Gastroesophageal sphincter (tissue), 4 donors: ENCODE measurements around the gene ARID5B. TPM values are rescaled to one million over a fixed set of nuclear protein-coding genes. Genes with fewer than 3 reads are reported as not detected.

Experiments
- ATAC-seq: fragments of 150-250 bp; one replicate; pipeline ENCODE4 v1.9.1; 2016; ENCODE audit warnings: mild to moderate bottlenecking, moderate library complexity
- H3K27ac ChIP-seq, 4 donors: fragments of 200-600 bp; sonication (generic) in 3 of 4; 1 replicate in 3 of 4; 2 replicates in 1 of 4; pipeline ENCODE4 v1.5.1; 2016 to 2019
- H3K27me3 ChIP-seq: fragments of 200-600 bp; sonication (generic); one replicate; pipeline ENCODE4 v1.5.1; 2019
- H3K36me3 ChIP-seq, 2 donors: fragments of 200-600 bp; sonication (generic); one replicate each; pipeline ENCODE4 v1.5.1; 2019; ENCODE audit warnings: control low read depth in 1 of 2
- H3K4me1 ChIP-seq, 3 donors: fragments of 200-600 bp; sonication (generic); 1 replicate in 2 of 3; 2 replicates in 1 of 3; pipeline ENCODE4 v1.5.1; 2016 to 2019; ENCODE audit warnings: control low read depth in 2 of 3
- H3K4me3 ChIP-seq, 2 donors: fragments of 200-600 bp; sonication (generic); one replicate each; pipeline ENCODE4 v1.5.1; 2019; ENCODE audit warnings: mild to moderate bottlenecking in 1 of 2, moderate library complexity in 1 of 2
- H3K9me3 ChIP-seq, 3 donors: fragments of 200-600 bp; sonication (generic); one replicate each; pipeline ENCODE4 v1.5.1; 2017 to 2019; ENCODE audit warnings: control low read depth in 2 of 3
- CTCF ChIP-seq, 4 experiments: fragments of 200-600 bp in 2 of 4; fragments of 450-650 bp in 2 of 4; sonication (generic) in 1 of 4; IDR thresholded peaks; one replicate each; pipeline ENCODE4 v1.5.1; 2017 to 2019; ENCODE audit warnings: antibody characterized with exemption in 4 of 4, mild to moderate bottlenecking in 2 of 4, moderate library complexity in 2 of 4
- EP300 ChIP-seq: sonication (generic); formaldehyde crosslinking; IDR thresholded peaks from one replicate; pipeline ENCODE4 v1.6.1; 2017; ENCODE audit warnings: antibody characterized with exemption, mild to moderate bottlenecking
- POLR2A ChIP-seq, 2 donors: fragments of 450-650 bp; IDR thresholded peaks; one replicate each; pipeline ENCODE4 v1.6.1; 2017; ENCODE audit warnings: antibody characterized with exemption in 2 of 2, mild to moderate bottlenecking in 2 of 2, moderate library complexity in 1 of 2
- POLR2AphosphoS5 ChIP-seq: sonication (generic); formaldehyde crosslinking; IDR thresholded peaks from one replicate; pipeline ENCODE4 v1.6.1; 2017; ENCODE audit warnings: antibody characterized with exemption
- WGBS, 2 donors: methylation state at CpG; one replicate each; pipeline ENCODE4 v1.1.5; 2018; ENCODE audit warnings: low coverage in 1 of 2; 5-methylcytosine and 5-hydroxymethylcytosine counted together
- total RNA-seq, 4 donors: library from RNA; depleted of rRNA; stranded (reverse); fragments of >200 nt; gene quantifications; one replicate each; pipeline ENCODE4 v1.1.0, GENCODE V29; 2016

Gene ARID5B
- total RNA-seq, 4 donors from 2014 or later: 34.7 to 81.4 (median 62.5) TPM

- TF ChIP-seq CTCF (IDR thresholded peaks at IDR 0.05): no peak
- no peak for TF ChIP-seq POLR2A (IDR thresholded peaks at IDR 0.05)
- no peak for TF ChIP-seq POLR2AphosphoS5
- no peak for TF ChIP-seq EP300
- Histone ChIP-seq H3K36me3 (no peaks in the 10 kb centered on the region), H3K4me1 (peaks cover 9 to 50% (median 17%) of the 10 kb centered on the region in 3 donors), H3K9me3 (no peaks in the 10 kb centered on the region), H3K27me3 (no peaks in the 10 kb centered on the region), H3K4me3 (no peak overlapping the region), H3K27ac (peak overlapping the region; percentile 75 to 84 (median 80))
- ATAC-seq: no peak
- WGBS, 2 donors: 71 to 83% methylated on average over 7 of the region's 7 CpGs
Measured at GRCh38 chr10:61994405-61995219, 93.1 kb downstream of the ARID5B start.

- ATAC-seq: no peak
- H3K27me3 ChIP-seq: no peaks in the 10 kb centered on the region
- no peak overlapping the region for H3K4me3 ChIP-seq
- TF ChIP-seq POLR2A (IDR thresholded peaks at IDR 0.05) (no peak), CTCF (IDR thresholded peaks at IDR 0.05) (no peak), EP300 (no peak), POLR2AphosphoS5 (no peak)
- 58 to 68% methylated on average over 3 of the region's 3 CpGs for WGBS, 2 donors
- H3K9me3 ChIP-seq: no peaks in the 10 kb centered on the region
- peaks cover 0 to 4% of the 10 kb centered on the region in 2 donors for H3K36me3 ChIP-seq
- peak overlapping the region in 2 of 4 donors; percentile 75 to 76 for H3K27ac ChIP-seq
- peaks cover 9 to 50% (median 17%) of the 10 kb centered on the region in 3 donors for H3K4me1 ChIP-seq
Measured at GRCh38 chr10:61995220-61995503, 93.7 kb downstream of the ARID5B start.

DNA sequence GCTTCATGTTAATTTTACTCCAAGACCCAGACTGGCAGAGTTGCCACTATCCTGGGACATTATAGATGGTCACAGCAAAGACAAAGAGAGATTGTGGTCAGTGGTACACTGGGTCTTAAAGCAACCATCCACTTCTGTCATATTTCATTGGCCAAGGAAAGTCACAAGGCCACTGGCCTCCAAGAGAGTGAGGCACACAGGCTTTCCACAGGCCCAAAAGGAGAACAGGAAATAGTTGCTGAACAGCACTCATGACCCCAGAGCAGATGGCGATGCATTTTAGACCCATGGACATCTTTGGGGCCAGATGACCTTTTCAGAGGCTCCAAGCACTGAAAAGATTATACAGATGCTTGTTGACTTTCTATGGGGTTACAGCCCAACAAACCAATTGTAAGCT, 97.4 kb downstream of the ARID5B start:
- peaks cover 0 to 32% (median 13%) of the 10 kb centered on the region in 3 donors for H3K4me1 ChIP-seq
- WGBS, 2 donors: 92 to 100% methylated on average over 1 of the region's 1 CpG
- H3K4me3 ChIP-seq: no peak overlapping the region
- no peaks in the 10 kb centered on the region for H3K9me3 ChIP-seq
- no peak for ATAC-seq
- TF ChIP-seq POLR2AphosphoS5 (no peak), POLR2A (IDR thresholded peaks at IDR 0.05) (no peak), CTCF (IDR thresholded peaks at IDR 0.05) (no peak), EP300 (no peak)
- H3K27me3 ChIP-seq: no peaks in the 10 kb centered on the region
- no peak overlapping the region for H3K27ac ChIP-seq
- H3K36me3 ChIP-seq: peaks cover 0 to 8% of the 10 kb centered on the region in 2 donors

- Histone ChIP-seq H3K27ac (no peak overlapping the region), H3K9me3 (no peaks in the 10 kb centered on the region), H3K4me3 (no peak overlapping the region), H3K27me3 (no peaks in the 10 kb centered on the region), H3K4me1 (peaks cover 0 to 32% (median 11%) of the 10 kb centered on the region in 3 donors), H3K36me3 (peaks cover 0 to 8% of the 10 kb centered on the region in 2 donors)
- no peak for TF ChIP-seq POLR2A (IDR thresholded peaks at IDR 0.05)
- TF ChIP-seq EP300: no peak
- TF ChIP-seq POLR2AphosphoS5: no peak
- TF ChIP-seq CTCF (IDR thresholded peaks at IDR 0.05): no peak
- 96 to 98% methylated on average over 11 to 20 of the region's 20 CpGs for WGBS, 2 donors
- no peak for ATAC-seq
Measured at GRCh38 chr10:62000037-62000603, 98.6 kb downstream of the ARID5B start.

- TF ChIP-seq POLR2A (IDR thresholded peaks at IDR 0.05) (no peak), EP300 (no peak), POLR2AphosphoS5 (no peak), CTCF (IDR thresholded peaks at IDR 0.05) (no peak)
- Histone ChIP-seq H3K4me3 (no peak overlapping the region), H3K27ac (no peak overlapping the region), H3K27me3 (no peaks in the 10 kb centered on the region), H3K36me3 (peaks cover 0 to 8% of the 10 kb centered on the region in 2 donors), H3K4me1 (peaks cover 0 to 32% (median 10%) of the 10 kb centered on the region in 3 donors), H3K9me3 (no peaks in the 10 kb centered on the region)
- 94 to 96% methylated on average over 7 of the region's 7 CpGs for WGBS, 2 donors
- no peak for ATAC-seq
Measured at GRCh38 chr10:62000726-62001125, 99.2 kb downstream of the ARID5B start.
